A172 (cell line): ENCODE measurements around the gene CRLF2. TPM values are rescaled to one million over a fixed set of nuclear protein-coding genes. Genes with fewer than 3 reads are reported as not detected.
"Not testable (repeated sequence)": the region's sequence is repeated elsewhere in the genome, so short reads cannot be mapped to it uniquely, and the experiment has no call there.

Experiments
- DNase-seq: peaks from one replicate; pipeline ENCODE4 v3.0.0-alpha.2; 2015; ENCODE audit warnings: low spot score
- total RNA-seq: library from RNA; depleted of rRNA; stranded (reverse); fragments of >200 nt; shearing (Covaris generic); gene quantifications from 2 replicates; pipeline ENCODE4 v1.2.3, GENCODE V29; 2014

The CRLF2 gene
- total RNA-seq, 1 experiment from 2014 or later = not detected

DNA sequence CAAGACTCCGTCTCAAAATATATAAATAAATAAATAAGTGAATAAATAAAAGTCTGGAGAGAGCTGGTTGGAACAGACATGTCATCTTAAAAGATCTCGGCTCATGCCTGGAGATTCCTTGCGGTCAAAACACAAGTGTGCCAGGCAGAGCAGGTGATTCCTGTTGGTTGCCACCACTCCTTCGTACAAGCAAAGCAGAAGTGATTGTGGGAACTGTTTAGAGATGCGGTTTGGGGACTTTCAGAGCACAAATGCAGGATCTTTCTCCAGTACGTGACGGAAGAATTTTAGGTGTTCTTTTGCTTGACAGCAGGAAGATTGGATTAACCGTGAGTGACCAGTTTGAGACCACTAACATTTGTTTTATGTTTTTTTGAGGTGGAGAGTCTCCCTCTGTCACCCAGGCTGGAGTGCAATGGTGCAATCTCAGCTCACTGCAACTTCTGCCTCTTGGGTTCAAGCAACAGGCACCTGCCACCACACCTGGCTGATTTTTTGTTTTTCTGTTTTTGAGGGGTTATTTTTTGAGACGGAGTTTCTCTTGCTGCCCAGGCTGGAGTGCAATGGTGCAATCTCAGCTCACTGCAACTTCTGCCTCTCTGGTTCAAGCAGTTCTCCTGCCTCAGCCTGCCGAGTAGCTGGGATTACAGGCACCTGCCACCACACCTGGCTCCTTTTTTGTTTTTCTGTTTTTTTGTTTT is 2.8 kb upstream of the CRLF2 start:
- no peak for DNase-seq

- DNase-seq = no peak
Measured at GRCh38 chrX:1213971-1214370, 1.5 kb upstream of the CRLF2 start.

- no peak for DNase-seq
Measured at GRCh38 chrX:1210844-1211243, 1.6 kb downstream of the CRLF2 start.

GRCh38 chrX:1207496-1208025 is 4.9 kb downstream of the CRLF2 start:
- DNase-seq = no peak

GRCh38 chrX:1205681-1206611 is 6.5 kb downstream of the CRLF2 start:
- DNase-seq = peak; percentile 94

GRCh38 chrX:1202251-1202650 is 10.2 kb downstream of the CRLF2 start:
- DNase-seq = no peak

DNA sequence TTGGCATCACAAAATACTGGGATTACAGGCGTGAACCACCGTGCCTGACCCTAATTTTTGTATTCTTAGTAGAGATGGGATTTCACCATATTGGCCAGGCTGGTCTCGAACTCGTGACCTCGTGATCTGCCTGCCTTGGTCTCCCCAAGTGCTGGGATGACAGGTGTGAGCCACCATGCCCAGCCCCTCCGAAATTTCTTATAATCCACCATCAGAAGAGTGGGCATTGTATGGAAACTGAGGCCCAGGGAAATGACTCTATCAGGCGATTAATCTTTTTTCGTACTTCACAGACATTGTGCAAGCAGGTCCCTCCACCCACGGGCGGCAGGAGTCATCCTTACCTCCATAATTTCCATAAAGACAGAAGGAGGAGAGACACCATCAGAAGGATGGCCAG is 16.0 kb downstream of the CRLF2 start:
- DNase-seq = no peak

DNA sequence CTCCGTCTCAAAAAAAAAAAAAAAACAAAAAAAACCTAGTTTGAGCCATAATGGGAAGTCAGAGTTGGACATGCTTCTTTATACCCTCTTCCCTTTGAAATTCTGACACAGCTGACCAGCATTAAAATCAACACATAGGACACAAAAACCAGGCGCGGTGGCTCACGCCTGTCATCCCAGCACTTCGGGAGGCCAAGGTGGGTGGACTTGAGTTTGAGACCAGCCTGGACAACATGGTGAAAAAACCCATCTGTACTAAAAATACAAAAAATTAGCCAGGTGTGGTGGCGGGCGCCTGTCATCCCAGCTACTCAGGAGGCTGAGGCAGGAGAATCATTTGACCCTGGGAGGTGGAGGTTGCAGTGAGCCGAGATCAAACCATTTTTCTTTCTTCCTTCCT is 20.3 kb downstream of the CRLF2 start:
- DNase-seq = not testable (repeated sequence)

DNA sequence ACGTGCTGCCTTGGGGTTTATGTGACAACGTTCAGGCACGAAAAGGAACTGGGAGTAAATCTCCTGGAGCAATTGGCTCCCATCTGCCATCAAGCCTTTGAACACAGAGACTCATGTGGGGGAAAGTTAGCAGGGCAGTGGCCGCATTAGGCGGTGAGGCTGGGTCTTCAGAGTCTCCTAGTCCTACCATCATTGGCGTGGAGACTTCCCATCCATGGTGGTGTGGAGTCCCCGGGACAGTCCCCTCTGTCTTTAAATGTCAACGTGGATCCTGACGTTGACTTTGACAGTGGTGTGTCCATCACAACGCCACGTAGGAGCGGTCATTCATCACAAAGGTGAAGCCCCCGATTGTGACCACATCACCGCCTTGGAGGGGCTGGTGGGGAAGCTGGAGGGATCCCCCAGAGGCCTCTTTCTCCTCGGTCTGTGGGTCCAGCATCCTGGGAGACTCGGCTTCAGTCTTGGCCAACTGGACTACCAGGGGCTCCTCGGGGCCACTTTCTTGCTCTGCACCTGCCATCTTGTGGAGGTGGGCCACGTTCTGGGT is 21.8 kb downstream of the CRLF2 start:
- no peak for DNase-seq

DNA sequence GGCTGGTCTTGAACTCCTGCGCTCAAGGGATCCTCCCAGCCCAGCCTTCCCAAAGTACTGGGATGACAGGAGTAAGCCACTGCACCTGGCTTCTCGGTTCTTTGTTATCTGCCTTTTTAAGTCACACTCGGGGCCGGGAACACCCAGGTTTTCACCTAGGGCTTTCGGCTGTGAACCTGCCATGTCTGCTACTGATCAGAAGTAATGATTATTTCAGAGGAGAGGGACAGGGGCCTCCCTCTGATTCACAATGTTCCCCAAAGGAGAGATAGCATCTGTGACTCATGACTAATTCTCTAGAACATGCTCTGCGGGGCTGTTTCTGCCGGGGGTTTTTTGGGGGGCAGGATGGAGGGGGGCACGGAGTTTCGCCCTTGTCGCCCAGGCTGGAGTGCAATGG is 26.9 kb downstream of the CRLF2 start:
- no peak for DNase-seq

DNA sequence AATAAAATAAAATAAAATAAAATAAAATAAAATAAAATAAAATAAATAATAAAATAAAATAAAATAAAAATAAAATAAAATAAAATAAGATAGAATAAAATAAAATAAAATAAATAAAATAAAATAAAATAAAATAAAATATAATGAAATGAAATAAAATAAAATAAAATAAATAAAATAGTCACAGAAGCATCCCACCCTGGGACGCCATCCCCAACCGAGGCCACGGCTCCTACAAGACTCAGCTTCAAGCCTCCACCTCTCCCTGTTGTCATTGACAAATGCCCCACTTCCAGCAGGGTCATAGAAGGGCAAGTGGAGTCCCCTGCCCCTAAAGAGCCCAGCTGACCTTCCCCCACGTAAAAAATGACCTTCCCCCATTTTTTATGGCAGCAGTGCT is 30.2 kb downstream of the CRLF2 start:
- no peak for DNase-seq

DNA sequence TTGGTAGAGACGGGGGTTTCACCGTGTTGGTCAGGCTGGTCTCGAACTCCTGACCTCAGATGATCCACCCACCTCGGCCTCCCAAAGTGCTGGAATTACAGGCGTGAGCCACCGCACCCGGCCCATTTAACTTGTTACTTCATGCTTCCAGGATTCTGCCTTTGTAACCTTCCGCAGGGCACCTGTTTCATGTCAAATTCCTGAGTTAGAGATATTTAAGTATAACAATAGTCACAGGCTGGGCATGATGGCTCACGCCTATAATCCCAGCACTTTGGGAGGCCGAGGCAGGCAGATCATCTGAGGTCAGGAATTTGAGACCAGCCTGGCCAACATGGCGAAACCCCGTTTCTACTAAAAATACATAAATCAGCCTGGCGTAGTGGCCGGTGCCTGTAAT is 30.8 kb downstream of the CRLF2 start:
- not testable (repeated sequence) for DNase-seq

GRCh38 chrX:1181170-1181569 is 31.3 kb downstream of the CRLF2 start:
- no peak for DNase-seq

- no peak for DNase-seq
Measured at GRCh38 chrX:1178580-1179057, 33.8 kb downstream of the CRLF2 start.

DNA sequence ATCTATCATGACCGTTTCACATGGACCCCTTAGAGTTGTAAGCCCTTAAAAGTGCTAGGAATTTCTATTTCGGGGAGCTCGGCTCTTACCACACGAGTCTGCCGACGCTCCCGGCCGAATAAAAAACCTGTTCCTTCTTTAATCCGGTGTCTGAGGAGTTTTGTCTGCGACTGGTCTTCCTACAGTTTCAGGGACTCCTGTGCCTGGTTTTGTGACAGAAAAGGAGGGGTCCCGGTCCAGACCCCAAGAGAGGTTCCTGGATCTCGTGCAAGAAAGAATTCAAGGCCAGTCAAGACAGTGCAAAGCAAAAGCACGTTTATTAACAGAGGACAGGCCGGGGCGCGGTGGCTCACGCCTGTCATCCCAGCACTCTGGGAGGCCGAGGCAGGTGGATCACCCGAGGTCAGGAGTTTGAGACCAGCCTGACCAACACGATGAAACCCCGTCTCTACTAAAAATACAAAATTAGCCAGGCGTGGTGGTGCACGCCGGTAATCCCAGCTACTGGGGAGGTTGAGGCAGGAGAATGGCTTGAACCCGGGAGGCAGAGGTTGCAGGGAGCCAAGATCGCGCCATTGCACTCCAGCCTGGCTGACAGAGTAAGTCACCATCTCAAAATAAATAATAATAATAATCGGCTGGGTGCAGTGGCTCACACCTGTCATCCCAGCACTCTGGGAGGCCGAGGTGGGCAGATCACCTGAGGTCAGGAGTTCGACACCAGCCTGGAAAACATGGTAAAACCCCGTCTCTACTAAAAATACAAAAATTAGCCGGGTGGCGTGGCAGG is 35.7 kb downstream of the CRLF2 start:
- not testable (repeated sequence) for DNase-seq

DNA sequence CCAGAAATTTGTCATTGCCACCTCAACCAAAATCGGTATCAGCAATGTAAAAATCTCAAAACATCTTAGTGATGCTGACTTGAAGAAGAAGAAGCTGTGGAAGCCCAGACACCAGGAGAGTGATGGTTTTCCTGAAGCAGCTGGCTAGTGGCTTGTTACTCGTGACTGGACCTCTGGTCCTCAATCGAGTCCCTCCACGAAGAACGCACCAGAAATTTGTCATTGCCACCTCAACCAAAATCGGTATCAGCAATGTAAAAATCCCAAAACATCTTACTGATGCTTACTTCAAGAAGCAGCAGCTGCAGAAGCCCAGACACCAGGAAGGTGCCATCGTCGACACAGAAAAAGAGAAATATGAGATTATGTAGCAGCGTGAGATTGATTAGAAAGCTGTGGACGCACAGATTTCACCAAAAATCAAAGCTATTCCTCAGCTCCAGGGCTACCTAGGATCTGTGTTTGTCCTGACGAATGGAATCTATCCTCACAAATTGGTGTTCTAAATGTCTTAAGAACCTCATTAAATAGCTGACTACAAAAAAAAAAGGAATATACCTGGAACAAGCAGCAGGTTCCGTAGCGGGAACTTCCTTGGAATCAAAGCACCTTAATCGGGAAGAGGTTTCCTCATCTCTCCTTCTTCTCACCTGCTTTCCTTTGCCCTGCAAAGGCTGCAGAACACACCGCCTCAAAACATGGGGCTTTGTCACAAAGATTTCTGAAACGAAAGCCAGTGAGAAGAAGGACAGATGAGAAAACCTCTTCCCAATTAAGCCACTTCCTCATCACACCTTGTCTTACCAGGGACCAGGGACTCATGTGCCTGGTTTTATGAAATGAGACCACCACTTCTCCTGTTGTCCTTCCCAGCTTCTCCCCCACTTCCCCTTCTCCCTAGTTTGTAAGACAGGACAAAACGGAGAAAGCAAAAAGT is 37.6 kb downstream of the CRLF2 start:
- DNase-seq = not testable (repeated sequence)

GRCh38 chrX:1173435-1173834 is 39.0 kb downstream of the CRLF2 start:
- not testable (repeated sequence) for DNase-seq

DNA sequence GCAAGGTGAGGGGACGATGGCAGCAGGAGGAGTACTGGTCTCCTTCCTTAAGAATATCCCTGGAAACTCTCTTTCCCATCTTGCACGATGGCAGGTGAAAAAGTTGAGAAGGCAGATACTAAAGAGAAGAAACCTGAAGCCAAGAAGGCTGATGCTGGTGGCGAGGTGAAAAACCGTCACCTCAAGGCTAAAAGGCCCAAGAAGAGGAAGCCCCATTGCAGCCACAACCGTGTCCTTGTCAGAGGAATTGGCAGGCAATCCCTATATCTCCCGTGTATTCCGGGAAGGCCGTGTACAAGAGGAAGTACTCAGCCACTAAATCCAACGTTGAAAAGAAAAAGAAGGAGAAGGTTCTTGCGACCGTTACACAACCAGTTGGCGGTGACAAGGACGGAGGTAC is 40.0 kb downstream of the CRLF2 start:
- DNase-seq = no peak

GRCh38 chrX:1171915-1172314 is 40.5 kb downstream of the CRLF2 start:
- DNase-seq = not testable (repeated sequence)

- no peak for DNase-seq
Measured at GRCh38 chrX:1170243-1170642, 42.2 kb downstream of the CRLF2 start.
